Cardiac fibroblast (primary cell): Measurements from ENCODE around the gene UBD.

Experiments
- DNase-seq, 2 donors: peaks; one replicate each; pipeline versions ENCODE4 v3.0.0 to v3.0.0-alpha.2; 2010; ENCODE audit warnings: low read depth in 2 of 2
- H3K4me3 ChIP-seq, 2 donors: replicated peaks in 1 of 2; 1 replicate in 1 of 2; 2 replicates in 1 of 2; pipeline ENCODE4 v1.5.1; 2011; ENCODE audit warnings: low read depth in 2 of 2, low read length in 2 of 2, mild to moderate bottlenecking in 2 of 2, moderate library complexity in 1 of 2
- CTCF ChIP-seq: IDR thresholded peaks from one replicate; pipeline ENCODE4 v1.5.1; 2011; ENCODE audit warnings: low read depth, mild to moderate bottlenecking, low read length, inconsistent platforms

Gene UBD

GRCh38 chr6:29530671-29531310 is 28.7 kb downstream of the UBD start:
- no peak for DNase-seq
- no peak for TF ChIP-seq CTCF
- H3K4me3 ChIP-seq = no peak overlapping the region

- no peak for DNase-seq
- no peak for TF ChIP-seq CTCF
- no peak overlapping the region for H3K4me3 ChIP-seq
These were observed 29.6 kb downstream of the UBD start for GRCh38 chr6:29529956-29530355.

GRCh38 chr6:29528988-29529560 is 30.5 kb downstream of the UBD start:
- H3K4me3 ChIP-seq = no peak overlapping the region
- TF ChIP-seq CTCF = no peak

GRCh38 chr6:29528300-29528931 is 31.1 kb downstream of the UBD start:
- H3K4me3 ChIP-seq = no peak overlapping the region
- DNase-seq = no peak
- TF ChIP-seq CTCF = no peak

More at GRCh38 chr6:29528988-29529560, 30.5 kb downstream of the UBD start:
- no peak for DNase-seq

GRCh38 chr6:29527564-29527963 is 32.0 kb downstream of the UBD start:
- H3K4me3 ChIP-seq = no peak overlapping the region
- TF ChIP-seq CTCF = no peak
- DNase-seq = no peak

GRCh38 chr6:29527126-29527525 is 32.4 kb downstream of the UBD start:
- no peak overlapping the region for H3K4me3 ChIP-seq

More at GRCh38 chr6:29527126-29527525, 32.4 kb downstream of the UBD start:
- no peak for DNase-seq
- TF ChIP-seq CTCF = no peak
